Colon (tissue), 2 donors: ENCODE results near the gene FAM24B.
"Not testable (repeated sequence)": the region's sequence is repeated elsewhere in the genome, so short reads cannot be mapped to it uniquely, and the experiment has no call there.

Experiments
- FAIRE-seq: peaks from 2 replicates; lab custom pipeline; 2012; peaks lifted over from hg19 to GRCh38; lab: Jason Lieb, UNC
- donor health status: control.
- donor health status: control.

Gene FAM24B

GRCh38 chr10:122879339-122880273, at the start of gene FAM24B:
Gene FAM24B (minus strand): TSS chr10:122879581. CDS start chr10:122850515, 29,066 bp downstream.
- no peak for FAIRE-seq

- FAIRE-seq = no peak
Measured at GRCh38 chr10:122915700-122916099, 36.3 kb upstream of the FAM24B start.

- FAIRE-seq = no peak
Measured at GRCh38 chr10:122911889-122912484, 32.6 kb upstream of the FAM24B start.

GRCh38 chr10:122910310-122910709, 30.9 kb upstream of the FAM24B start, which contains the start of gene FAM24A:
Gene FAM24A (plus strand): TSS chr10:122910610. CDS start chr10:122911635, 1,025 bp downstream.
- no peak for FAIRE-seq

- FAIRE-seq = not testable (repeated sequence)
Measured at GRCh38 chr10:122903861-122904260, 24.5 kb upstream of the FAM24B start.

- no peak for FAIRE-seq
Measured at GRCh38 chr10:122894261-122894944, 15.0 kb upstream of the FAM24B start.

- no peak for FAIRE-seq
Measured at GRCh38 chr10:122884166-122884565, 4.8 kb upstream of the FAM24B start.

GRCh38 chr10:122882766-122883165, 3.4 kb upstream of the FAM24B start:
- FAIRE-seq = no peak

GRCh38 chr10:122878799-122879338, 512 bp downstream of the FAM24B start:
- FAIRE-seq = no peak

- no peak for FAIRE-seq
Measured at GRCh38 chr10:122877264-122877663, 2.1 kb downstream of the FAM24B start.

- no peak for FAIRE-seq
Measured at GRCh38 chr10:122876467-122876855, 2.9 kb downstream of the FAM24B start.

GRCh38 chr10:122875843-122876466, 3.4 kb downstream of the FAM24B start:
- no peak for FAIRE-seq

- FAIRE-seq = not testable (repeated sequence)
Measured at GRCh38 chr10:122871947-122872346, 7.4 kb downstream of the FAM24B start.

GRCh38 chr10:122868768-122869167, 10.6 kb downstream of the FAM24B start:
- FAIRE-seq = not testable (repeated sequence)

GRCh38 chr10:122866757-122867482, 12.5 kb downstream of the FAM24B start:
- FAIRE-seq = not testable (repeated sequence)

GRCh38 chr10:122864901-122865300, 14.5 kb downstream of the FAM24B start:
- no peak for FAIRE-seq

- no peak for FAIRE-seq
Measured at GRCh38 chr10:122864194-122864592, 15.2 kb downstream of the FAM24B start.

GRCh38 chr10:122863216-122864193, 15.9 kb downstream of the FAM24B start:
- no peak for FAIRE-seq

- no peak for FAIRE-seq
Measured at GRCh38 chr10:122861711-122862161, 17.6 kb downstream of the FAM24B start.

- FAIRE-seq = no peak
Measured at GRCh38 chr10:122859527-122859926, 19.9 kb downstream of the FAM24B start.
